AG08395 (cell line): ENCODE data around the gene EPHX1.
"Not testable (repeated sequence)": the region's sequence is repeated elsewhere in the genome, so short reads cannot be mapped to it uniquely, and the experiment has no call there.

ENCODE experiments used
- DNase-seq: peaks from one replicate; pipeline ENCODE4 v3.0.0; 2012; ENCODE audit warnings: mixed read lengths, low spot score

The EPHX1 gene

DNA sequence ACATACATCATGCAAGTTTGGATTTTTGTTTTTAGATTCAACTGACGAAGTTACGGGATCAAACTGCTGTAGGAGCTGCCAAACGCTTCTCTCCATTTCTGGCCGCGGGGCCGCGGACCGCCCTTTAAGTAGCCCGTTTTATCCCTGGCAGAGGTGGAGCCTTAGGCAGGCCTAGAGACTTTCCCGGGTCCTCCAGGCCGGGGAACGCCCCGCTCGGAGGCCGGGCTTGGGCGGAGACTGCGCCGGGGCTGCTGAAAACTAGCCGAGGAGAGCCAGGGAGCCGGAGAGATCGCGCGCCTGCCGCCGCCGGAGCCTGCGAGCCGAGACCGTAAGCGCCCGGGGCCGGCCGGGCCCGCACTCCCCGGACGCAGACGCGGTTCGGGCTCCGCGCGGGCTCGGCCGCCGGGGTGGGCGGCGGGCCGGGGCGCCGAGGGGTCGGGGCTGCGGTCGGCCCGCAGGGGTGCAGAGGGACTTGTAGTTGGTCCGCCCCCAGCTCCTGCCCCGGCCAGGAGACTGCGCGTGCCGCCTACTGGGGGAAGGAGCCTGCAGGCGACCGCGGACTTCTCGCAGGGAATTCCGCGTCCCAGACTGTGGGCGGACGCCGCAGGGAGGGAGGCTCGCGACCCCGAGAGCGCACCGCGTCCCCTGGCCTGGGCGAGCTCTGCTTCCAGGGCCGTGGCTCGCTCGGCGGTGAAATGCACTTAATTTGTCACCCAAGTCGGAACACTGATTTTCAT is at the start of gene EPHX1:
EPHX1 (plus strand) TSS at position 283 of the 737 bp plus-strand sequence. CDS start 18,606 bp downstream, outside the sequence.
- DNase-seq: peak; percentile 97

DNA sequence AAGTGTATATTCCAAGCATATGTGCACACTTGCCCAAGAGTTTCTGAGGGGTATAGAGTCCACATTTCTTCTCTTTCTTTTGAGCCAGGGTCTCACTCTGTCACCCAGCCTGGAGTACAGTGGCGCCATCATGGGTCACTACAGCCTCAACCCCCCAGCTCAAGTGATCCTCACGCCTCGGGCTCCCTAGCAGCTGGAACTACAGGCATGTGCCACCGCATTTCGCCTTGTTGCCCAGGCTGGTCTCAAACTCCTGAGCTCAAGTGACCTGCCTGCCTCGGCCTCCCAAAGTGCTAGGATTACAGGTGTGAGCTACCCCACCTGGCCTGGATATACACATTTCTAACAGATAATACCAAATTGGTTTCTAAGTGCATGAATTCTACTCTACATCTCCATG is 49.4 kb upstream of the EPHX1 start:
- DNase-seq: no peak

DNA sequence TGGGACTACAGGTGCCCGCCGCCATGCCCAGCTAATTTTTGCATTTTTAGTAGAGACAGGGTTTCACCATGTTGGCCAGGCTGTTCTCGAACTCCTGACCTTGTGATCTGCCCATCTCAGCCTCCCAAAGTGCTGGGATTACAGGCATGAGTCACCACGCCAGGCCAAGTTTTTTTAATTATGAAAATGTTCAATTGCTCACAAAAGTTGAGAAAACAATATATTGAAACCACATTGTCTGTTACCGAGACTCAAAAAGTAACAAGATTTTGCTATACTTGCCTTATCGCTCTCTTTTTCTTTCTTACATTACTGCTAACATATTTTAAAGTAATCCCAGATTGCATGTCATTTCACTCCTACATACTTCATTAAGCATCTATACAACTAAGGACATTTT is 48.5 kb upstream of the EPHX1 start:
- not testable (repeated sequence) for DNase-seq

DNA sequence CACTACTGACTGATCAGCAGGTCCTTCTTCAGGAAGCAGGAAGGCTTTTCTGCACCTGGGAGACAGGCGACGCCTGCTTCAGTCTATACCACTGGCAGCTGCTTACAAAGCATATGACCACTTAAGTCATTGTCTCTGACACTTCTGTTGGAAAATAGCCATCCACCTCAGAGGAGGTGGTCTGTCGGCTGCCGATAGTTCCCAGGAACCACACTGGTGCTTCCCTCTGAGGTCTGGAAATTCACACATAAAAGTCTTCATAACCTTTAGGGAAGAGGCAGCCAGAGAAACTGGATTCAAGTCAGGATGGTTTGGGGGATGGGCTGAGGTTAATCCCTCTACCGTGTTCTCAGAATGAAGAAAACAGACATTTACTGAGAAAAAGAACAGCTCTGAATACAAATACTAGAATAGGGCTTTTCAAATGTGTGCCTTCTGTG is 47.9 kb upstream of the EPHX1 start:
- DNase-seq: no peak

DNA sequence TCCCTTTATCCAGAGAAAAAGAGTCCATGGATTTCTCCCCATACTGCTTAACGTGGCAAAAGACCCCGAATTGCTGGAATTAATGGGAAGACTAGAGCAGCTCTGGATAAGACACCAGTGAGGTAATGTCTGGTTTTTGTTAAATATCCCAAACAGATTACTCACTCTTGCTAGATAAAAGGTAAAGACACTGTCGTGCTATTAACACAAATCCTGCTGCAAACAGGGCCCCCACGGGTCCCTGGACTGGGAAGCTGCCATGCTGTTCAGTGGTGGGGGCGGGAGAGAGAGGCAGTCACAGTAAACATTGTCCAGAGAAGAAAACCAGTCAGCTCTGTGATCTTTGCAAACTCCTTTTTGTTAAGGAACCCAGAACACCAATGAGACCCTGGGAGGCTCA is 47.5 kb upstream of the EPHX1 start:
- DNase-seq: no peak

DNA sequence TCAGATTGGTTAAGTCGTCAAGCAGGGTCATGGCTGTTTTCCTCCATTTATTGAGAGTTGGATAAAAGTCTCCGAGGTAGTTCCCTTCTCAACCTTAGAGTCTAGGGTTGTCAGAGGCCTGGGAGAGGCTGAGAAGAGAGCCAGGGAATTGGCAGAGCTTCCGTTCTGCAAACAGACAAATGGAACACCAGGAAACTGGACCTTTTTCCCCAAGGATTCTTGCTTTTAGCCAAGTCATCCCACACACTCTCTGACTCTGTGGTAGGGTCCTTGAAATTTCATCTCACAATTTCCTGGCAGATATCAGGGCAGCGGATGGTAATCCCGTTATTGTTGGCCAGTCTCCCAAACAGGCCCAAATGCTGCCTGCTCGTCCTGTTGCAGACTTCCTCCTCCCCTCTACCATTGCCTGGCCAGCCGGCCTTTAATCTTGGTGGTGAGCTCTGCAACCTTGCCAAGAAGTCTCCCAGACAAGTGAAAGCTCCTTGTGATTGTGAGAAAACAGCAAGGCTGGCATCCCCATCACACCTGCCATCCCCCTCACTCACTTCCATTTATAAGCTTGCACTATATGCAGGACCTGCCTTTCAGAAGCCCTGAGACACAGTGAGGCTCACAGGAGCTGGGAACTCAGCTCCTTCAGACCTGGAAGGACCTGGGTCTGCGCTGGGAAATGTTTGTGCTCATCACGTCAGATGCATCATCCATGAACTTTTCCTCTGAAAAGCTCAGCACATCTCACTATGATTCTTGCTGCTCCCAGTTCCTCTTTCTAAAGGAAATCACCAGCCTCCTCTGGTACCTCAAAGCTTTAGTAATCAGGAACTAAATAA is 46.0 kb upstream of the EPHX1 start:
- peak; percentile 23 for DNase-seq

DNA sequence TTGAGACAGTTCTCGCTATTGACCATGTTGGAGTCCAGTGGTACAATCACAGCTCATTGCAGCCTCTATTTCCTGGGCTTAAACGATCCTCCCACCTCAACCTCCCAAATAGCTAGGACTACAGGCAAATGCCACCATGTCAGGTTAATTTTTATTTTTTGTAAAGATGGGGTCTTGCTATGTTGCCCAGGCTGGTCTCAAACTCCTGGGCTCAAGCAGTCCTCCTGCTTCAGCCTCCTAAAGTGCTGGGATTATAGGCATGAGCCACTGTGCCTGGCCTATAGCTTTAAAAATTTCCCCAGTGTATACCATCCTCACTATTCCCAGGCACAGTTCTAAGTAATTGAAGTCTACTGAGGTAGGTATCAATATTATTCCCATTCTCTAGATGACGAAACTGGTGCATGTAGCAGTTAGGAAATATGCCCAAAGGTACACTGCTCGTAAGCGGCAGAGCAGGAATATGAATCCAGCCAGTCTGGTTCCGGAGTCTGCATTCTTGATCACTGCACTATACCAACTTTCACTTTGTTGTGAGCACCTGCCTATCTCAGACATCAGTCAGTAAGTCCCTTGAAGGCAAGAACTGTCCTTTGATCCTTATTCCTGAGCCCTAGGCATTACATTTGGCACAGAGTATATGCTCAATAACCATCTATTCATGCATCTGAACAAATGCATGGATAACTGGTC is 43.8 kb upstream of the EPHX1 start:
- DNase-seq: no peak

DNA sequence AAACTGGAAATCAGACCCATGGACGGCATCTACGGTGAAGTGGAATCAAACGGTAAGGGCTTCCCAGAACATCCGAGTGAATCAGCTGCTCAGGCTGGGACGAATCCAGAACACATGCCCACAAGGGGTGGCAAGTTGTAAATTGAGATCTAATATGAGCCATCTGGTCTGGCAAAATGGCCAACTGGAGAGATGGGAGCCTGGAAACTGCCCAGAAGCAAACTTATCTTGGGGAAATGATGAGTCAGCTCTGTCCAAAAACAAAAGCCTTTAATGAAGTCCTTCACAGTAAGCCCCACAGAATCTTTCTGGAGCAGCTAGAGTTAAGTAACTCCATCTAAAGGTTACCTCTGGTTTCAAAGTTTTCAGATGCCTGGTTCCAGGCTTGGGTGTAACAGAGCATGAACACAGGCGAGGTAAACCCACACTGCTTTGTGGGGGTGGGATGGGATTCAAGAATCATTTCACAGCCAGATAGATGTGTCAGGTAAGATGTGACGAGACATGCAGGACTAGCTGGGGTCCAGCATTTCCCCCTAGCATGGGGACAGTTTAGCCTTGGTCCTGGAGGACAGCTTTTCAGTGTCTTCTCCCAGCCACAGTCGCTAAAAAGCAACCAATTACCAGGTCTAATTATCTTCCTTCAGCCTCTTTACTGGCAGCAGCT is 42.8 kb upstream of the EPHX1 start:
- peak; percentile 91 for DNase-seq

DNA sequence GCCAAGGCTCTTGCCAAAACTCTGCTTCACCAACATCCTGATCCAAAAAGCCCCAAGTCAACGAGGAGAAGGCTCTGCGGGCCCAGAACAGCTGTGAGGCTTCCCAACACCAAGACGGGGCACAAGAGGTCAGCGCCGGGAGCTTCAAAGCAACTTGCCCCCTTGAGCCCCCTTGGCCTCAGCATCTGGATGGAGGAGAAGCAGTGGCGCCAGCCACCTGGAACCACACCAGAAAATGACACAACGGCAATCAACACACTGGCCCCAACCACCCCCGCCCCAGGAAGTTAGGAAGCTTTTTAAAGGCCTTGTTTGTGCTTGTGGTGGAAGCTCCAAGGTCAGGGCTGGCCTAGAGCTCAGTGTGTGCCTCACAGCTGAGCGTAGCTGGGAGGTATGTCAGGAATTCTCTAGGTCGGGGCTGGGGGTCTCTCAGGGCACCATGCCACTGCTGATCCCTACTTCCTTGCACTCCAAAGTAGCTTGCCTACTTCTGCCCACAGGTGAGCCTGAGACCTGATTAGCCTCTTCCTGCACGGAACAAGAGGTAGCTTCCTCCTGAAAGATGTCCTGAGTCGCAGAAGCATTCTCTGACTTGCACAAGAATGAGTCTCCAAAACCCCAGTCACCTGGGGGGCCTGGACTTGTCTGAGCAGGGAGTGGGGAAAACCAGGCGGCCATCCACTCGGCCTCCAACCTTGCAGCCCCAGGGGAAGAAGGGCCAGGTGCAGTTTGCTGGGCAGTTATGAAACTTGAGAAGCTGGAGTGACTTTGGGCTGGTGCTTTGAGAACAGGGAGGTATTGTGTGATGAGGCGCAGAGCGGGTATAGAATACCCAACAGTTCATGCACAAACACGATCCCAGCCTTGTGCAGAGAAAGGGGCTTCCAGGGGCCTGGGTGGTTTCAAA is 42.0 kb upstream of the EPHX1 start:
- peak; percentile 72 for DNase-seq

DNA sequence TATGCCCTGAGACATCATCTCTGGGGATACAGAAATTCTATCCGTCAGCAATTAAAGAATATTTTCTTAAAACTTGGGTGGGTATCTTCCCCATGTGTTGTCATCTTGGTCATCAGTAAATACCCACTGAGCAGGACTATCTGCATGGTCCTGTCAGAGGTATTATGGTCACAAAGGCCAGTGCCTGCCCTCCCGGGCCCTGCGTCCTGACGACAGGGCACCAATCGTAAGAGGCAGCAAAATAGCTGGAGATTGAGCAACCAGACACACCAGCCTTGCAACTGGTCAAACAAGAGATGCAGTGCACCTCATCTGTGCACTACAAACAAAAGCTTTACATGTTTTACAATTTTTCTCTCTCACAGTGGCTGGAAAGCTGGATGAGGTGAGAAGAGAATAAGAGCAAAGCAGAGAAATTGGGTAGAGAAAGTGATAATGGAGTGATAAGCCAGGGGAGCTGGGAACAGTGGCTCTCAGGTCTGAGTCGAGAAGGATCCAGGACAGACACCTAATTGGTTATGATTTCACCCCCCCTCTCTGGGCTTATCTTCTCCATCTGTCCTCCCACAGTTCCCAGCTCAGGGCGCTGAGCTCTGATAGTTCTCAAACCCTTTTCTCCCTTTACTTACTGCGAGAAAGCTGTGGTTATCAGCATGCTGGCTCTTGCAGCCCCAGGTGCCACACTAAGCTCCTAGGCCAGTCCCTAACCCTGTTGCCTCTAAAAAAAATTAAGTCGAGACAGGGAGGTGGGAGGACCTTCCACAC is 41.1 kb upstream of the EPHX1 start:
- no peak for DNase-seq

DNA sequence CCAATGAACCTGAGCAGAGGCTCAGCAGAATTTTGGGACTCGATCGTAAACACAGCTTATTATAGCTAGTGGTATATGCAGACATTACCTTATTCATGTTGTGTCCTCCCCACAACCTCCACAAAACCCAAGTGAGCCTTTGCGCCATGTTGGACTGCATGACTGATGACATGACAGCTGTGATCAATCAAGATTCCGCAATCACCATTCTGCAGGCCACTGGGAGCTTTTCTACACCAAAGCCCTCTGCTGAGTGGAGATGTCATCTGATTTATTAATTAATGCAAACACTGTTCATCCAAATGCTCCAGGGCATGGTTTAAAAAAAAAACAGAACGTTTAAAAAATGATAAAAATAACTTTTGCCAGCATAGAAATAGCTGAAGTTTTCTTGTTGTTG is 40.2 kb upstream of the EPHX1 start:
- no peak for DNase-seq

DNA sequence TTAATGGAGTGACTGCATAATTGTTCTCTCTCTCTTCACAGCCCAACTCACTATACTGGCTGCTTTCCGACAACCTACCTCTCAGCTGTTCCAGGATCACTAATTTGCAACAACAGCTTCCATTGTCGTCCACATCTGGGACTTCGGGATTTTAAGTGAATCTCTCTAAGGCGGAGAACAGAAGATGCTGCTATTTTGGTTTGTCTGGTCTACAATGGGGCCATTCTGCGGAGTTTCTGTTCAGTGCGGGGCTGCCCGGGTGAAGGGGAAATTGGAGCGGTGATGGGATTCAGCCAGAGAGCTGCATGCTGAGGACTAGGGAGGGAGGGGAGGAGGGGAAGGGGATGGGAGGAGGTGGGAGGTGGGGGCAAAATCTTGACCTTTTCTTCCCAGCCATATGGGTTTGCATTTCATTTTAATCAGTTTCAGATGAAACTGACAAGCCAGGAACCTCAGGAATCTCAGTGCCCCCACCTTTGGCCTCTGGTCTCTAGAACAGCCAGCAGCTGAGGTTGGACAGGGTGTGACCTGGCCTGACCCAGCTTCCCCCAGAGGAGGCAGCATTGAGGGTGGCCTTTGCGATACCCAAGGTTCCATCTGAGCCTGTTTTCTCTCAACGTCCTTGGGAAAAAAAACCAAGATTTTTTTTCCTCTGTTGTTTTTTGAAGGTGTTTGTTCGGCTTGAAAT is 39.2 kb upstream of the EPHX1 start:
- no peak for DNase-seq

DNA sequence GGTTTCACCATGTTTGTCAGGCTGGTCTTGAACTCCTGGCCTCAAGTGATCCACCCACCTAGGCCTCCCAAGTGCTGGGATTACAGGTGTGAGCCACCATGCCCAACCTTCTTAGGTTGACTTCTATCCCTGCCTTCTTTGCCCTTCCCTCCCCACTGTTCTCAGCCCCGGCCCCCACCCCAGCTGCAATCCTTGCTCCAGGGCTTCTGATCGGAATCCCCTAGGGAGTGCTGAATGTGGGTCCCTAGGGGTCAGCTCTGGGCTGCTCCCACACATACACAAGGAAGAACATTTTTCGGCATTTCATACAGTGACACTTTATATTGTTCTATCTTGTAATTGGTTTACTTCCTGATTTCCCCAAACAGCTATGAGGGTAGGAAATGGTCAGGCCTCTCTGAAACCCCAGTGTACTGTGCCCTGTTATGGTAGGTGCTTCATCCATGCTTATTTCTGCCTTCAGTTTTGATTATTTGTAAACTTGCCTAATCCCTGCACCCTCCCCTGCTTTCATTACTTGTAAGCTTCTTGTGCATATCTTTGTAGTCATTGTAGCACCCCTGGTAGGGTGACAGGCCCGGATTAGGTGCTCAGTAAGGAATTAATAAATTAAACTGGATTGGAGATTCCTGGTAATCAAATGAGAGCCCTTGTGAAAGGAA is 38.1 kb upstream of the EPHX1 start:
- DNase-seq: no peak

DNA sequence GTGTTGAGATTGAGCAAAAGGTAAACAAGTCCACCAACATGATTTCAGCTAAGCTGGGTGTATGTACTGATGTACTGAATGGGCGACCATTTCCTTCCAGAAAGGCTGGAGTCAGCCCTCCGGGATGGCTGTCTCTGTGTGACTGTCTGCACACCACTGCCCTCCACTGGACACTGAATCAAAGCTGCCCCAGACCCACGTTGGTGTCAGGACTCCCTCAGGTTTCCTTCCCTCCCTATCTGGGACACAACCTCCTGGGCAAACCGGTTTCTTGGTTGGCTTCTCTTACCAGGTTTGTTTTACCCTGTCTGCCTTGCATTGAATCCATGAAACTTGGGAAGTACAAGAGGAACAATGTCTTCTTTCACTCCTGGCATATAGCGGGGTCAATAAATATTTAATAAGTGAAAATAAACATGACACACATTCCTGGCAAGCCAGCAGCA is 37.6 kb upstream of the EPHX1 start:
- peak; percentile 81 for DNase-seq

DNA sequence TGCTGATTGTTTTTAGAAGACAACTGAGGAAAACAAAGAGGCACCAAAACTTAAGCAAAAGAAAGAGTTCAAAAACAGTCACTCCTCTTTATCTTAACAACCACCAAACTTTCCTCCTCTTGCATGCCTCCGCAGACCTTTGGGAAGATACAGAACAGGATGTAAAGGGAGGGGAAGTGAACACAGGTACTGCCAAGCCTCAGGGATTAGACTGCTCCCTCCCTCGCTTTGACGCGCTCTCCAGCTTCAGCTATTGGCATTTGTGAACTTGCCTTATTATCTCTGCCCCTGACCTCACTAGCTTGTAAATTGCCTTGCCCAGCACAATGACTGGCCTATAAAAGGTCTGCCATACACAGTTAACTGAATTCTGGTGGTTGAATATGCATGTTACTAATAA is 37.1 kb upstream of the EPHX1 start:
- DNase-seq: no peak

DNA sequence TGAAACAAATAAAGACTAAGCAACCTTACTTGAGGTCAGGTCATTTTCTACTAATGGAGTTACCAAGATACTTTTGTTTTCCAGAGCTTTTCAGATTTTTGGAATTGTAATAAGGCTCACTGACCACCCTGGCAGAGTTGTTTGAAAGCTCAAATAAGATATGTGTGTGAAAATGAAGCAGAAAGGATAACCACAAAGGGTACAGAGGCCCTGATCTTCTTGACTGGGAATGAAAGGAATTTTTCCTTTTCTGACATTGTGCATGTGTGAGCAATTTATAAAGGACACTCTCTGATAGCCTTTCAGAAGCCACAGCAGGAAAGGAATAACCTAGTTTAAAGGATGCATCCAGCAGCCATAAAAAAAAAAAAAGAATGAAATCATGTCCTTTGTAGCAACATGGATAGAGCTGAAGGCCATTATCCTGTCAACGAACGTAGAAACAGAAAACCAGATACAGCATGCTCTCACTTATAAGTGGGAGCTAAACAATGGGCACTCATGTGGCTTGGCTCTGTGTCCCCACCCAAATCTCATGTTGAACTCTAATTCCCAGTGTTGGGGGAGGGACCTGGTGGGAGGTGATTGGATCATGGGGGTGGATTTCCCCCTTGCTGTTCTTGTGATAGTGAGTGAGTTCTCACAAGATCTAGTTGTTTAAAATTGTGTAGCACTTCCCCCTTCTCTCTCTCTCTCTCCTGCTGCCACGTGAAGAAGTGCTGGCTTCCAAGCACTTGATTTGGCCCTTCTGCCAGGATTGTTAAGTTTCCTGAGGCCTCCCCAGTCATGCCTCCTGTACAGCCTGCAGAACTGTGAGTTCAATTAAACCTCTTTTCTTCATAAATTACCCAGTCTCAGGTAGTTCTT is 35.4 kb upstream of the EPHX1 start:
- peak; percentile 25 for DNase-seq

DNA sequence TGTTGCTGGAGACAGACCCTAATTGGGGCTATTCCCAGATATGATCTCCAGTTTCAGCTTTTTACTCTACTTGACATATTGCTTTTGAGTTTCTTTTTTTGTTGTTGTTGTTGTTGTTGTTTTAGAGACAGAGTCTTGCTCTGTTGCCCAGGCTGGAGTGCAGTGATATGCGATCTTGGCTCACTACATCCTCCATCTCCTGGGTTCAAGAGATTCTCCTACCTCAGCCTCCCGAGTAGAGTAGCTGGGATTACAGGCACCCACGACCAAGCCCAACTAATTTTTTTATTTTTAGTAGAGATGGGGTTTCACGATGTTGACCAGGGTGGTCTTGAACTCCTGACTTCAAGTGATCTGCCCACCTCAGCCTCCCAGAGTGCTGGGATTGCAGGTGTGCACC is 33.6 kb upstream of the EPHX1 start:
- no peak for DNase-seq

DNA sequence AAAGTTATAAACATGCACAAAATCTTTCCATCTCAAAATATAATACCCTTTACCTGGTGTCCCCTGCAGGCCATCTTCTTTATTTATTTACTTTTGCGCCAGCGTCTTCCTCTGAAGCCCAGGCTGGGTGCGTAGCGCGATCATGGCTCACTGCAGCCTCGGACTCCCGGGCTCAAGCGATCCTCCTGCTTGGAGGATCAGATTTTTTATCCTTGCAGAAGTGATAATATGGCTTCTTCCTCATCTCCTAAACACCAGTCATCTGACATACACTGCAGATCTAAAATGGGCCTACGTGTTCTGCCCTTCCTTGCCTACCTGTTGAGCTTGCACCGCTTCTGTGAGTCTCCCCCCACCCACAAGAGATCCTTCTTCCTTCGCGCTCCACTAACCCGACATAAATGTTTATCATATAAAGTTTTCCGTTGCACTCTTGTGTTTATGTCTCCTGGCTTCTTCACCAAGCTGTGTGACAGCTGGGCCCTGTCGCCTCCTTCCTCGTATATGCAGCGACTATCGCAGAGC is 32.8 kb upstream of the EPHX1 start:
- DNase-seq: no peak
